ENCODE data around the gene UST.
"Not testable (repeated sequence)": the region's sequence is repeated elsewhere in the genome, so short reads cannot be mapped to it uniquely, and the experiment has no call there.

Gene UST

DNA sequence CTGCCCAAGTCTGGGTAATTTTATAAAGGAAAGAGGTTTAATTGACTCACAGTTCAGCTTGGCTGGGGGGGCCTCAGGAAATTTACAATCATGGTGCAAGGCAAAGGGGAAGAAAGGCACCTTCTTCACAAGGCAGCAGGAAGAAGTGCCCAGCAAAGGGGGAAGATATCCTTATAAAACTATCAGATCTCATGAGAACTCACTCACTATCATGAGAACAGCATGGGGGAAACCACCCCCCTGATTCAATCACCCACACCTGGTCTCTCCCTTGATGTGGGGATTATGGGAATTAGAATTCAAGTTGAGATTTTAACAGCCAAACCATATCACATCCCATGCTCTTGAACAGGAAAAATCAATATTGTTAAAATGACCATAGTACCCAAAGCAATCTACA, 355.5 kb downstream of the UST start:
- DNase-seq = no peak

DNA sequence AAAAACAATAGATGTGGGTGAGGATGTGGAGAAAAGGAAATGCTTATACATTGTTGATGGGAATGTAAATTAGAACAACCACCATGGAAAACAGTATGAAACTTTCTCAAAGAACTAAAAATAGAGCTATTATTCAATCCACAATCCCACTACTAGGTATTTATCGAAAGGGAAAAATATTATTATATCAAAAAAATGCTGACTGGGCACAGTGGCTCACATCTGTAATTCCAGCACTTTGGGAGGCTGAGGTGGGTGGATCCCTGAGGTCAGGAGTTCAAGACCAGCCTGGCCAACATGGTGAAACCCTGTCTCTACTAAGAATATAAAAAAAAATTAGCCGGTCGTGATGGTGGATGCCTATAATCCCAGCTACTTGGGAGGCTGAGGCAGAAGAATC, 357.1 kb downstream of the UST start:
- DNase-seq = not testable (repeated sequence)

DNA sequence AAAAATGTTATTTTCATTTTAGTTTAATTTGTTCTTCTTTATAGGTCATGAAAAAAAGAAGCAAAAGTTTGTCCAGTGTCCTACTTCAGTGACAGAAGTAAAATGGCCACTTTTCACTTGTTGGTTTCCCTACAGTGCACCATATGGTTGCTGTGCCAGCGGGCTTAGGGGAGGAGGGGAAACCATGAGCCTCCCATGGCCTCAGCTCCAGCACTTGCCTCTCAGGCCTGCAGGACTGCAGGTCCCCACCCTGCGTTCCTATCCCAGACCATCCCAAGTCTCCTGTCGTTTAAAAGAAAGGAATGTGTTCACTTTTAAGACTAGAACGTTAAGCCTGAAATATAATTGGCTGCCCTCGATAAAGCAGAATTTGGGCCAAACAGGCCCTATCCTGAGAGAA, 360.7 kb downstream of the UST start:
- DNase-seq = no peak

DNA sequence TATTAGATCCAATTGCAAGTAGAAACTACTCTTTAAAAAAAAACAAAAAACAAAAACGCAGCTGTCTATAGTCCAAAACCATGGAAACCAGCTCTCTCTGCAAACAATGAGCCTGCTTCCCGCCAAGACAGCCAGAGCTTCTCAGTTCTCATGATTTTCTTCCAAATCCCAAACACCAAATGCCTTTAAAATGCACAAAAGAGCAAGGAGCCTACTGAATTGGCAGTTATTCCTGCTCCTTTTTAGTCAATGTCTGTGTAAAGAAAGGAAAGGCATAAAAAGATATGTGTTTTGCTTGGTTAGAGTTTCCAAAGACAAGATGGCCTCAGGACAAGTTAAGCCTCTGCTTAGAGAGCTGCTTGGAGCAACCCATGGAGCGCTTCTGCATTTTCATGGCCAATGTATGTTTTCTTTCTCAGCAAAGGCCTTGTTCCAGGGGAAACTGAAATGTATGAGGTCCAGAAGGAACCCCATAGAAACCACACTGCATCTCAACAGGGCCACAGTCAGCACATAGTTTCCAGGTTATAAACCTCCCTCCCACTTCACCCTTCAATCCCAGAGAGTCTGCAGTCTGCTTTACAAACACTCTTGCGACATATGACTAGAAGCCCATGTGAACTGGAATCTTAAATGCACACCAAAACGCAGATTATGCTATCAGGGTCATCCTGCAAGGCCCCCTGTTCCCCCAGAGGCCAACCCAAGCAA, 361.4 kb downstream of the UST start:
- no peak for DNase-seq

DNA sequence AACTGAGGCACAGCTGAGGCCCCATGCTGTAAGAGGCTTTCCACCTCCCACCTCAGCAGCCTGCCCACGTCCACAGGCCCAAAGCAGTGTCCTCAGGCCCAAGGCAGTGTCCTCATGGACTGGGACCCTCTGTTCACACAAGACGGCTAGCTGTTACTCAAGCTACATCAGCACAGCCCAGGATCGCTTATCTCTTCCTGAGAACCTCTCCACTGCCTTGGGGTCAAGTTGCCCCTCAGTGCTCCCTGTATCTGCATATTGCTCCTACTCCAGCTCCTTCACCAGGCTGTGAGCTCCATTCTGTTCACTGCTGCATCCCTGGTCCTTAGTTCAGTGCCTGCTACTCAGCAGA, 361.9 kb downstream of the UST start:
- no peak for DNase-seq

DNA sequence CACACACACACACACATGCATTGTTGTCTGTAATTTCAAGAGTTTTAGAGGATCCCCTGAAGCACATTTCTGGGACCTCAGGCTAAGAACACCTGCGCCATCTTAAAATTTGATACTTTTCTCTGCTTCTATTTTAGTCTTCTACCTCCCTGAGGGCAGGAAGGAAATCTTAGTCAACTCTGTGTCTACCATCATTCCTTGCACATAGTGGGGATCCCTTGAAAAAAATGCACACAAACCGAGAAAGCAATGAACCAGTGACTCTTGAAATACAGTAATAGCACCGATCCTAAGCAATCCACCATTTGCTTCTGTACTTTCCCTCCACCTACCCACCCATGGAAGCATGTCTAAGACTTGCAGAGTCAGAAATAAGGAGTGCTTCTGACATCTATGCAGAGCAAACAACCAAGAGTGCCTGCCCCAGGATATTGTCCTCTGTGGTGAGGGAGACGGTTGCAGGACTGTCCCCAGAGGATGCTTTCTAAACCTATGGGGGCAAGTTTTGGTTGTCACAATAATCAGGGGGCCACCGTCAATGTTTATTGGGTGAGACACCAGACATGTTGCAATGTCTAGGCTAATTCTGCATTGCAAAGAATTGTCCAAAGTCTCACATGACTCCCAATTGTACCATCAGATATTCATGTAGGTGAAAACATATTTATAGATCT, 362.7 kb downstream of the UST start:
- DNase-seq = no peak

DNA sequence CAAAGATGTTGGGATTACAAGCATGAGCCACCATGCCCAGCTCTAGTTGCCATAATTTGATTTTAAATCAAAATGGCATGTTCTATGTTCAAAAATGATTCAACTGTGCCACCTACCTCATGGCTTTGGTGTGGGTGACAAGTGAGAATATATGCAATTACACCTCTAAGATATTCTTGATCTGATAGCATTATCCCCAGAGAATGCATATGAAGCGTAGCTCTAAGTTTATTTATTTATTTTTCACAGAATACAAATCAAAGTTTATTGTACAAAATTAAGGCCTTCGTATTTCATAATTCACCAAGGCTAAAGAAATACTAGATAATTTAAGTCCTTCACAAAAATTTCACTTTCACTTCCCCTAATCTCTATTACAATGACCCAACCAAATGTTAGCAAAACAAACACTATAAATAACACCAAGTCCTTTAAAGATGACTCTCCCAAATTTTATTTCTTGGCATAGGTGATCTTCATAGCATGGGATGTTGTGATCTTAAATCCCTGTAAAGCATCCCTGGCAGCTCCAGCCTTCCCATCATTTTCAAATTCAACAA, 364.8 kb downstream of the UST start:
- DNase-seq = no peak

DNA sequence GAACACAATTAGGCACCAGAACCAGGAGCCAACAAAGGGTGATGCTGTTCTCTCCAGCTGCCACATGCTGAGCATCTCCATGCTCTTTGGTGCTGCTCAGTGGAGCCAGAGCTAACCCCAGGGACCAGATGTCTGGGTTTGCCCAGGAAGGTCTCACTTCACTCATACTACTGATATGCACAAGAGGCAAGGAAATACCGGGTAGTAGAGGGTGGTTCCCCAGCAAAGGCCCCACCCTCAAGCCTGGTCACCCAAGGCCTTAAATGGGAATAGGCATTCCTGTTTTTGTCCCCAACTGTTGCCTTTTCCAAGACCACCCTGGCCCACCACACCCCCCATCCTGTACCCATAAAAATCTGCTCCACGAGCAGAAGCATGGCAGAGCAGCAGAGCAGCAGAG, 366.1 kb downstream of the UST start:
- DNase-seq = no peak

DNA sequence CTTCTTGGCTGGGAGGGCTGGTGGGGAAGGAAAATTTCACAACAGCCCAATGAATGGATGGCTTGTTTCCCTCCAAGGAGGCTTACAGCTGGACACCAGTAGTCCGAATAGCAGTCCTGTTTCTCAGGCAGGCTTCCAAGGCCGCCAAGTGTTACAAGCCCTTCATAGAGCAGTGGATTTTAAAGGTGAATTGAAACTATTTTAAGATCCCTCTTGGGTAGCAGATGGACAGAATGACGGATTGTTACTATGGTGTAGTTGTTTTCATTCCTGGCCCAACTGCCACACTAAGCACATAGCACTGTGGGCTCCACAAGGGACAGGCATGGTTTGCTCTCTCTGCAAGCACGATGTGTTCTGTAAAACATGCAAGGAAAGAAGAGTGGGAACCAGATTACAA, 367.3 kb downstream of the UST start:
- no peak for DNase-seq

DNA sequence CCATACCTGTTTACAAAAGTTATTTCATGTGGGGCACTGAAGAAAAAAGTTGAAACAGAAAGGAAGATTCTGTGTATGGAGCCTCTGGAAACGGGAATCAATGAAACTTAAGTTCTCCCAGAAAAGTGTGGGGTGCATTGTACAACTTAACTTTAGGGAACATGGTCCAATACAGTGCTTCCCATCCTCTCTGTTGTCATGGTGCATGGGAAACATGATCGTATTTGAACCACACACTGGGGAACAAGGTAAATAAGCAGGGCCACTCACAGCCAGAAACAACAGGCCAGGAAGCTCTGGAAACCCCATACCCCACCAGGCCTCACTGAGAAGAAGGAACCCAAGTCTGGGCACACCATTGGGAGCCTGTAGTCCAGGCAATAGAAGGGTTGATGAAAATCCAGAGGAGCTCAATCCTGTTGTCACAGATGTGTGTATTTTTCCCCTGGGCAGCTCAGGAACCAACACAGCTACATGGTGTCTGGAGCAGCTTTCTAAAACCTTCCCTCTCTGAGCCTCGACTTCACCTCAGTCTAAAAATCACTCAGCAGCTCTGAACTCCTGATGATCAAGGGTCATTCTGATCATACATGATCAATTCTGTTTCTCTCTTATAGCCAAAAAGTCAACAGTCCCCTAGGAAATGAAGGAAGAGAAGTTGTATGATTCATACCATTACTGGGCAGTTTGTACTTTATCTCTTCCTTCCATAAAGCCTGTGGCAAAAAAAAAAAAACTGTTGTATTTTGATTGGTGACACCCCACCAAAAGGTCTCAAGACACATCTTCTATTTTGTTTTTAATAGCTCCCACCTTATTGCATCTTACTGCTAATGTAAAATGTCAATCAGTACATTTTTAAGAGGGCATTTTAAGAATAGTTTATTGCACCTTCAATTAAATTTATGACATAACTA, 372.2 kb downstream of the UST start:
- no peak for DNase-seq

DNA sequence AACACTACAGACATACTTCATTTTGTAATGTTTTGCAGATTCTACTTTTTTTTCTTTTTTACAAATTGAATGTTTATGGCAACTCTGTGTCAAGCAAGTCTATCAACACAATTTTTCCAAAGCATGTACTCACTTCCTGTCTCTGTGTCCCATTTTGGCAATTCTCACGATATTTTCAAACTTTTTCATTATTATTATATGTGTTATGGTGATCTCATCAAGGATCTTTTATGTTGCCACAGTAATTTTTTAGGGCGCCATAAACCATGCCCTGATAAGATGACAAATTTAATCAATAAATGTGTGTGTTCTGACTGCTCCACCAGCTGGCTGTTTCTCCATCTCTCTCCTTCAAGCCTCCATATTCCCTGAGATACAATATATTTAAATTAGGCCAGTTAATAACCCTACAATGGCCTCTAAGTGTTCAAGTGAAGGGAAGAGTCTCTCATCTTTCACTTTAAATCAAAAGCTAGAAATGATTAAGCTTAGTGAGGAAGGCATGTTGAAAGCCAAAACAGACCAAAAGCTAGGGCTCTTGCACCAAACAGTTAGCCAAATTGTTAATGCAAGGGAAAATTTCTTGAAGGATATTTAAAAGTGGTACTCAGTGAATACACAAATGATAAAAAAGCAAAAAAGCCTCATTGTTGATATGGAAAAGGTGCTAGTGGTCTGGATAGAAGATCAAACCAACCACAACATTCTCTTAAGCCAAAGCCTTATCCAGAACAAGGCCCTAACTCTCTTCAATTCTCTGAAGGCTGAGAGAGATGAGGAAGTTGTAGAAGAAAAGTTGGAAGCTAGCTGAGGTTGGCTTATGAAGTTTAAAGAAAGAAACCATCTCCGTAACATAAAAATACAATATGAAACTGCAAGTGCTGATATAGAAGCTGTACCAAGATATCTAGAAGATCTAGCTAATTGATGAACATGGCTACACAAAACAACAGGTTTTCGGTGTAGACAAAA, 376.3 kb downstream of the UST start:
- DNase-seq = no peak

DNA sequence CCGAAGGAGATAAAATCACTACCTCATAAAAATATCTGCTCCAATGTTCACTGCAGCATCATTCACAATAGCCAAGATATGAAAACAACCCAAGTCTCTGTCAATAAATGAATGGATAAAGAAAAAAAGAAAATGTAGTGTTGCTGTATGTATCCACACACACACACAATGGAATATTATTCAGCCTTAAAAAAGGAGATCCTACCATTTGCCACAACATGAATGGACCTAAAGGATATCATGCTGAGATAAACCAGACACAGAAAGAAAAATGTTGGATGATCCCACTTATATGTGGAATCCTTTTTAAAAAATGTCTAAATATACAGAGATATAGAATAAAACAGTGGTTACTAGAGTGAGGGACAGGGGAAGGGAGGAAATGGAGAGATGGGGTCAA, 378.5 kb downstream of the UST start:
- no peak for DNase-seq
